ENCODE data around the gene RAB40C.

RAB40C gene

DNA sequence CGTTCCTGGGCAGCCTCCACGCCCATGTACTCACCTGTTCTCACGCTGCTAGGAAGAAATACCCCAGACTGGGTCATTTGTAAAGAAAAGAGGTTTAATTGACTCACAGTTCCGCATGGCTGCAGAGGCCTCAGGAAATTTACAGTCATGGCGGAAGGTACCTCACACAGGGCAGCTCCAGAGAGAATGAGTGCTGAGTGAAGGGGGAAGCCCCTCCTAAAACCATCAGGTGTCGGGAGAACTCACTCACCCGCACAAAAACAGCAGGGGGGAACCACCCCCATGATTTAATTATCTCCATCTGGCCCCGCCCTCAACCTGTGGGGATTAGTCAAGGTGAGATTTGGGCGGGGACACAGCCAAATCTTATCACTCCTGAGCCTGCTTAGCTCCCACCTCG lies 18.2 kb downstream of the RAB40C start:
- in situ Hi-C loops (cut with MboI; ENCODE audit: low sequenced_read_pairs) = no loop called here

DNA sequence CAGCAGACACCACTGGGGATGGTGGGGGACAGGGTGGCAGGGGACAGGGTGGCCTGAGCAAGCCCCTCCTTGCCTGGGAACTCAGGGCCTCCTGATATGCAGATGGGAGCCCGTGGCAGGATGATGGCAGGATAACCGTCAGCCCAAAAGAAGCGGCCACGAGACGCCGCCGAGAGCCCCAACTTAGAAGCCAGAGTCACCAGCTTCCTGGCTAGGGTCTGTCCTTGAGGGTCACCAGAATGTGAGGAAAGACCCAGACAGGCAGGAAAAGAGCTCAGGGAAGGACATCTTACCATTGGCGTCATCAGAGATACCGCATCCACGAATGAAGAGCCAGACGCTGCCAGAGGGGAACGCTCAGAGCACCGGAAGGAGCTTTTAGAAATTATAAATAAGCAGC lies 19.4 kb downstream of the RAB40C start:
- in situ Hi-C loops (cut with MboI; ENCODE audit: low sequenced_read_pairs) = no loop called here

DNA sequence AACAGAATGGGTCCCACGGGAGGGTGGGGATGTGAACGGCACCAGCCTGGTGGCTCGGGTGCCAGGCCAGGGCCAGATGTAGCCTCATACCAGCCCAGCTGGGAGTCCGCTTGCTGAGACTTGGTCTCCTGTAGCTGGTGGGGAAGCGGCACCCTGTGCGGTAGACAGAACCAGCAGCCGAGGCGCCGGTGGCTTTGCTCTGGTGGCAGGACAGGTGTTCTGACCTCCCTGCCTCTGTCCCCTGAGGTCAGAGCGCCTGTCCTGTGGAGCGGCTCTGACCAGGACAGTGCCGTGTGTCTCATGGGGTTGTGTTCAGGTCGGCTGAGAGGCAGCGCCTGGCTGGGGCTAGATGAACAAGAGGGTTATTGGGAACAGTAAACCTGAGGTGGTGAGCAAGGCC lies 20.1 kb downstream of the RAB40C start:
- in situ Hi-C loops (cut with MboI; ENCODE audit: low sequenced_read_pairs) = no loop called here

DNA sequence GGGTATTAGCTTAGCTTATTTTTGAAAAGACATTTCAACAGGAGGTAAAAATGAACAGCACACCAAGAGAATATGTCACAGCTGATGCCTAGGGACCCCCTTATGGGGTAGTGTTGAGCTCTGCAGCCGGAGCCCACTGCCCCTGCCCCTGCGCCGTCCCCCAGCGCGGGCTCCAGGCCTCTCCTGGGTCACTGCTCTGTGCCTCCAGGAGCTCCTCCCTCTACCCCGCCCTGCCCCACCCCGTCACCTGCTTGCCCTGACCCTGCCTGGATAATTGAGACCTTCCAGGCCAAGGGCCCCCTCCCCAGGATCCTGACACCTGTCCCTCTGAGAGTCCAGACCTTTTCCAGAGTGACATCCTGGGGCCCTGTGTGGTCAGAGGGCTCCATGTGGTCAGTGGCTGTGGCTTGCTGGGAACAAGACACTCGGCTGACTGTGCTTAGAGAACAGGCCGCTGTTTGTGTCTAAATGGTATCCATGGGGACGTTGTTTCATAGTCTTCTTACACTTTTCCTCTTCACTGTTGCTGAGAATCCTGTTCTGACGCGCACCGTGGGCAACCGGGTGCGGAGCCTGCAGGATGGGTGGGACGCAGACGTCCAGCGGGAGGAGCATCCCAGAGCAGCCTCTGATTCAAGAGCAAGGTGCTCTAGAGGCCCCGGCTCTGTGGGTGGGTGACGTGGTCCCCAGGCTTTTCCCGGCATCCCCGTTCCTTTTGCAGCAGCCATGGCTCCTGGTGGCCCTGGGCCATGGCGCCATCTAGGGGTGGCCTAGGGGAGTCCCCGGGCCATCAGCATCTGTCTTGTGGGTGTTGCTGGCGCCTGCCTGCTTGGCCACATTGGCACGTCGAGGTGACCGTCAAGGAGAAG lies 20.9 kb downstream of the RAB40C start:
- in situ Hi-C loops (cut with MboI; ENCODE audit: low sequenced_read_pairs) = no loop called here

DNA sequence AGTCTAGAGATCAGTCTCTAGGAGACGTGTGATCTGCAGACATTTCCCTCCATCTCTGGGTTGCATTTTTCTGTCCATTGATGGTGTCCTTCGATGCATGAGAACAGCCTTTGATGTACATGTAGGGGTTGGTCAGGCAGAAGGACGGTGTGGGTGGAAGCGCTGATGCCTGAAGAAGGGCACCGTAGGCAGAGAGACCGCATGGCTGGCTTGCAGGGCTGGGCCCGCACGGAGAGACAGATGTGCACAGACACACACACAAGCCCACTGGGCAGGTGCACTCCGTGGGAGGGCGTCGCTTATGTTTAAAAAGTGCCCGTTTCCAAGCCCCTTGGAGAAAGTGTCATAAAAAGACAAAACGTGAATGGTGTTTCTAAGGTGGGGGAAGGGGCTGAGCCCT lies 25.3 kb downstream of the RAB40C start:
- in situ Hi-C loops (cut with MboI; ENCODE audit: low sequenced_read_pairs) = no loop called here

DNA sequence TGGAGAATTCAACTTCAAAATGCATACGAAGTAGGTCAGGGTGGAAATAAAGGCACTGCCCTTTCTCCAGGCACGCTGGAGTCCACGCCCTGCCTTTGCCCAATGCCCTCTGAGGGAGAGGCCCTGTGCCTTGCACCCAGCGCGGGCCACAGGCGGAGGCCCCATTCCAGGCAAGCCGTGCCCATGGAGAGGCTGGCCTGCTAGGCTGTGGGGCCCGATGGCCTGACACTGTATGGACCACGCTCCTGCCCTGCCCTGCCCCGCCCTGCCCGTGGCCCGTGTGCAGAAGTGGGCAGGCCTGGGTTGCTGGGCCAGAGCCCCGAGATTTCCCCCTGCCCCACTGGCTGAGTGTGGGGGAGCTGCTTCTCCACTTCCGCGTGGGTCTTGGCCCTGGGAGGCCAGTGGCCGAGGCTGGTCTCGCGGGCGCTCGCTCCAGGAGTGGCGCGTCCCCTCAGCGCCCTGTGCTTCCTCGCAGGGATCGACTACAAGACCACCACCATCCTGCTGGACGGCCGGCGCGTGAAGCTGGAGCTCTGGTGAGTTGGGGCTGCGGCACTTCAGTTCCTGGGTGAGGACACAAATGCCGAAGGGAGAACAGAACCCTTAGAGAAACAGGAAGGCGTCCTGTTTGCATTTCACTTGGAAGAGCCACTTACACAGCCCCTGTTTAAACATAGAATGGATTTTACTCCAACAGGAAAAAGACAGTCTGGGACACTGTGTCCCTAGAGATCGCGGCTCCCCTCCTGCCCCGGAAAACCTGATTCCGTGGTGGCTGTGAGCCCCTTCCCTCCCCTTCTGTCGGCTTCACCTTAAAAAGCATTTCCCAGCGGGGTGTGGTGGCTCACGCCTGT lies 27.1 kb downstream of the RAB40C start:
- in situ Hi-C loops (cut with MboI; ENCODE audit: low sequenced_read_pairs) = no loop called here

DNA sequence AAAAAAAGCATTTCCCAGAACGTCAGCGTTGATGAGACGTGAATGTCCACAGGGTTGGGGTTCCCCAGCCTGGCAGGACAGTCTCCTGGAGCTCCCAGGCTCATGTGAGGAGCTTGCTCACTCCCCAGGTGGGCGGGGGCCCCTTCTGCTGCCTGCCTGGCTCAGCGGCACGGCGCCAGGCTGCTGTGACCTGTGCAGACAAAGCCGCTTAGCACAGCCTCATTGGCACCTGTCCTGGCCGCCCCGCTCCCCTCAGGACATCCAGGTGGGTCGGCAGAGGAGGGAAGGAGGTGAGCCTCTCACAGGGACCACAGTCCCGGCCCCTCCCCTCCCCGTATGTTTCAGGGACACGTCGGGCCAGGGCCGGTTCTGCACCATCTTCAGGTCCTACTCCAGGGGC lies 28.0 kb downstream of the RAB40C start:
- in situ Hi-C loops (cut with MboI; ENCODE audit: low sequenced_read_pairs) = no loop called here

DNA sequence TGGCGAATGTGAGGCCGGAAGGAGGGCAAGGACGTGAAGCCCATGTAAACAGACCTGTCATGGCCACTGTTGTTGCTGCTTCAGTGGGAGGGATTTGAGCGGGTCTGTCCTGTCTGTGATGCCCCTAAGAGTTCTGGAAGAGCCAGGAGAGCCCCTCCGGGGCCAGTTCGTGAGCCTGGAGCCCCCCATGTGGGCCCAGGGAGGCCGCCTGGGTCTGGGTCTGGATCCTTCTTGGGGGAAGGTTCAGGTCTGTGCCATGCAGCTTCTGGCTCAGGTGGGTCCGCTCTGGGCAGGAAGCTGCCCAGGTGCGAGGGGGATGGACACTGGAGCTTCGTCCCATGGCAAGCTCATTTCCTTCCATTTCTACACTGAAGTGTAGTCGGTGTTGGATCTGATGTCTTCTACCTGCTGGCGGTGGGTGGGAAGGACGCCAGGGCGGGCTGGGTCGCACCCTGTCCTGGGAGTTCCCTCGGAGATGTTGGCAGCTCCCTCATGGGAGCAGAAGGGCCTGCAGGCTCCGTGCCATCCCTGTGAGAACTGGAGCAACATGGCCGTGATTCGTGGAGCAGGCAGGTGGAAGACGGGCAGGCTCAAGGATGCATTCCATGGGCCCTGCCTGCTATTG lies 29.7 kb downstream of the RAB40C start:
- in situ Hi-C loops (cut with MboI; ENCODE audit: low sequenced_read_pairs) = no loop called here

DNA sequence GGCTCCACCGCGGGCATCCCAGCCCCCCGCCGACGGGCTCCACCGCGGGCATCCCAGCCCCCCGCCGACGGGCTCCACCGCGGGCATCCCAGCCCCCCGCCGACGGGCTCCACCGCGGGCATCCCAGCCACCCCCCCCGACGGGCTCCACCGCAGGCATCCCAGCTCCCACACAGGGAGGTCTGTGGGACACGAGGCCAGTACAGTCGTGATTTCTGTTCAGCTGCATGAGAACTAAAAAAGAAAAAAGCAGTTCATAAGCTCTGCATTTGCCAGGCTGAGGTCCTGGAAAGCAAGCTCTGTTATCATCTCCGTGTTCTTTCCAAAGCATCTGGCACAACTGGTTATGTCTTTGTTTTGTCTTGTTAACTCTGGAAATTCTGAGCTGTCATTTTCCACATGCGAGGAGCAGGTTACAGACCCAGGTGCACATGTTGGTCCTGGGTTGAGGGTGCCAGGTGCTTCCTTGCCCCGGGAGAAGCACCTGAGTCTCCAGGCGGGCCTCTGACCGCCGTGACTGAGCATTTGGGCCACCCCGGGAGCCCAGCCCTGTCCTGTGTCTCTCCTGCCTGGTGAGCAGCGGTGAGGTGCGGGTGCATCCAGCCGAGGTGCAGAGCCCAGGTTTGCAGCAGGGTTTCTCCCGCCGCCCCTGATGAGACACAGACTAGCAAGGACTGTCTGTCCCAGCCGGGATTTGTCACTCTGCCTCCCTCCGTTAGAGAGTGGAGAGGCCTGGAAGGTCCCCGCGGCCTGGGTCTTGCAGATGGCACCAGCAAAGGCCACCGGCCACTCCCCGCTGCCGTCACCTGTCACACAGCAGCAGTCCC lies 31.0 kb downstream of the RAB40C start:
- in situ Hi-C loops (cut with MboI; ENCODE audit: low sequenced_read_pairs) = no loop called here

DNA sequence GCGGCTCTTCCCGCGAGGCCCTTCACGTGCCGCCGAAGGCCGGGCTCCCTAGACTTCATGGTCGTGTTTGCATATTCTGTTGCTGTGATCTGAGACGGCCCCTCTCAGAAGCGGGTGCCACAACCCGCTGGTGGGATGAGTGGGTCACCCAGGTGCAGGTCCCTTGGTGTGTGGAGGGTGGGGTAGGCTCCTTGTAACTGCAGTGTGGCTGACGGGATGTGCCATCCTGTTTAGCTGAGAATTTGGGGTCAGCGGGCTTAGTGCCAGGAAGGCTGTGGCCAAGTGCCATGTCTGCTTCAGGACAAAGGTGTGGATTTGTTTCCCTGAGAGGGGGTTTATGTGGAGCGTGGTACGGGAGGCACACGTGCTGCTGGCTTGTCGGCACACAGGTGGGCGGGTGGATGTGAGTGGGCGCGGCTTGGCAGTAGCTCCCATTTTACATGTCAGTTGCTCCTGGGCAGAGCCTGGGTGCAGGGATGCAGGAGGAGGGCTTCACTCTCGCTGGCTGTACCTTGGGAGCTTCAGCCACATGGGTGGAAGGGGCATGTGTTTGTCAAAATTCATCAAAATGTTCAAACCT lies 31.8 kb downstream of the RAB40C start:
- in situ Hi-C loops (cut with MboI; ENCODE audit: low sequenced_read_pairs) = no loop called here

DNA sequence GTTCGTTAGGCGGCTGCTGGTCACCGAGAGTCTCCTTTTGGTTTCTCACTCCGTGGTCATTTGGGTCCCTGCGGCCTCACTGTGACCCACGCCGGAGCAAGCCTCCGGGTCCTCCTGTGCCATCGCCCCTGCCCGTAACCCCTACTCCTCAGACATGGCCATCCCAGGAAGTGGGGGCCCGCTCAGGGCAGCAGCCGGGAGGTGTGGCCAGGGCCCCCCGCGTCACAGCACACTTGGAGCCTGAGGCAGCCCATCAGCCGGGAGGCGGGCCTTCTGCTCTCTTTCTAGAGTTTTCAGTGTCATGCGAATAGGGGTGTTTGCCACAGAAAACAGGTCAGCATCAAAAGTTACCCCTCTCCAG lies 33.0 kb downstream of the RAB40C start:
- in situ Hi-C loops (cut with MboI; ENCODE audit: low sequenced_read_pairs) = no loop called here

DNA sequence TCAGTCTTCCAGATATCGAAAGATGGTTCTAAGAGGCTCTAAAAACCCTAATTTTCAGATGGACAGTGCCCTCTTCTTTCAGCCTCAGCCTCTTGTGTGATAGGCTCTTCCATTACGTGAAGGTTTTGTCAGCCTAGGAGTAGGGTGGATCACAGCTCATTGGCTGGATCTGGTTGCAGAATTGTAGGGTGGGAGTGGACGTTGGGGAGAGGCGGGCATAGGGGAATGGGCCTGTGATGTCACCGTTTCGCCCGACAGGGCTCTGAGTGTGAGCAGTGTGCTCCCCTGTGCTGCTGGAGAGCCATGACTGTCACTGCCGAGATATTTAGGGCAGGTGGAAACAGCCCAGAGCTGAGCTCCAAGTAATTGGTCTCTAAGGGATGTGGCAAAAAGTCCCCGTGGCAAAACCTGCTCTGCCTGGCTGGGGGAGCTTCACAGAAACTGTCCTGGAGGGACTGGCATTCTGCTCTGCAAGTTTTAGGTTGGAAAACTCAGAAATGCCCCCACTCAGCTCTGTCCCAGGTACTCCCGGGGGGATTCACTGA lies 34.7 kb downstream of the RAB40C start:
- in situ Hi-C loops (cut with MboI; ENCODE audit: low sequenced_read_pairs) = no loop called here

DNA sequence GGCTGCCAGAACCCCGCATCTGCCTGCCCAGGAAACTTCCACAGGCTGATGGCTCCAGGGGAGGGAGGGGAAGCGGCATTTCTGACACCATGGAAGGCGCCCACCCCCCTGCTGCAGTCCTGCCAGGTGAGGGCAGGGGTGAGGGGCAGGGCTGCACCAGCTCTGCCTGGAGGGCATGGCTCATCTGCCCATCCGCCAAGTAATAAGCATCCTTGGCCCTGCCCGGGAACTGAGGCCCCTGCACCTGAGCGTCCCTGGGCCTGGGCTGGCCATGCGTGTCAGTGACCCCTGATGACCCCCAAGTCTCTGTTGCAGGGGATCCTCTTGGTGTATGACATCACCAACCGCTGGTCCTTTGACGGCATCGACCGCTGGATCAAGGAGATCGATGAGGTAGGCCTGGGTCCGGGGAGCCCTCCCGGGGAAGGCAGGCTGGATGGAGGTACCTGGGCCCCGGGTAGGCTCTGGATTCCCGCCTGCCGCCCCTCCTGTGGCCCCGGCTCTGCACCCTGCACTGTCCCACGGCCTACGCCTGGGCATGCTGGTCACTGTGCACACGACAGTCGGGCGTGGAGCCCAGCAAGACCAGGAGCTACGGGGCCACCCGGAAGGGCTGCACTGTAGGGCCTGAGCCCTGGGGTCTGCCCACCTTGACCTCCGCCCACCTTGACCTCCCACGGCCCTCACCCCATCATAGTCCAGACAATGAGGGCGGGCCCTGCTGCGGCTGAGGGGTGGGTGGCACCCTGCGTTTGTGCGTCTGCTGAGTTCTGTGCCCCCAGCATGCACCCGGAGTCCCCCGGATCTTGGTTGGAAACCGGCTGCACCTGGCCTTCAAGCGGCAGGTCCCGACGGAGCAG lies 35.5 kb downstream of the RAB40C start:
- in situ Hi-C loops (cut with MboI; ENCODE audit: low sequenced_read_pairs) = no loop called here

DNA sequence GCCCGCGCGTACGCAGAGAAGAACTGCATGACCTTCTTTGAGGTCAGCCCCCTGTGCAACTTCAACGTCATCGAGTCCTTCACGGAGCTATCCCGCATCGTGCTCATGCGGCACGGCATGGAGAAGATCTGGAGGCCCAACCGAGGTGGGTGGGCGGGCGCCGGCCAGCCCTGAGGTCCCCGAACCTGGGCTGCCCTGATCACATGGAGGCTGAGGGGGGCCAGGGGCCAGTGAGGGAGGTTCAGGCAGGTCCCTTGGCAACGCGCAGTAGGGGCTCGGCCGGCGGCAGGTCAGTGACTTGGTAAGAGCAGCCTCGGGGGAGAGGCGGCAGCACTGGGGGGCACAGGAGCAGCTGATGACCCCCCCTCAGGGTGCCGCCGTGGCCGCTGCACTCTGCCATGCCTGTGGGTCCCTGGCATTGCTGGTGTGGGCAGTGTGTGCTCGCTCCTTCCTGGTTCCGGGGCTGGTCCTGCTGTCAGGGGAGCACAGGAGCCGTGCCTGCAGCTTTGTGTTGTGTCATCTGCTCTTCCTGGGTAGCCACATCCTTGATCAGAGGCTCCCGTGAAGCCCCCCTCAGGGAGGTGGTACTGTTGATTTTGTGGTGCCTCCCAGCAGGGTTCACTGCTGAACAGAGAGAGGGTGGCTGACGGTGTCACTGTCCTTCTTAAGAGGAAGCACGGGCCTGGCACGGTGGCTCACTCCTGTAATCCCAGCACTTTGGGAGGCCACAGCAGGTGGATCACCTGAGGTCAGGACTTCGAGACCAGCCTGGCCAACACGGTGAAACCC lies 36.3 kb downstream of the RAB40C start:
- in situ Hi-C loops (cut with MboI; ENCODE audit: low sequenced_read_pairs) = no loop called here

DNA sequence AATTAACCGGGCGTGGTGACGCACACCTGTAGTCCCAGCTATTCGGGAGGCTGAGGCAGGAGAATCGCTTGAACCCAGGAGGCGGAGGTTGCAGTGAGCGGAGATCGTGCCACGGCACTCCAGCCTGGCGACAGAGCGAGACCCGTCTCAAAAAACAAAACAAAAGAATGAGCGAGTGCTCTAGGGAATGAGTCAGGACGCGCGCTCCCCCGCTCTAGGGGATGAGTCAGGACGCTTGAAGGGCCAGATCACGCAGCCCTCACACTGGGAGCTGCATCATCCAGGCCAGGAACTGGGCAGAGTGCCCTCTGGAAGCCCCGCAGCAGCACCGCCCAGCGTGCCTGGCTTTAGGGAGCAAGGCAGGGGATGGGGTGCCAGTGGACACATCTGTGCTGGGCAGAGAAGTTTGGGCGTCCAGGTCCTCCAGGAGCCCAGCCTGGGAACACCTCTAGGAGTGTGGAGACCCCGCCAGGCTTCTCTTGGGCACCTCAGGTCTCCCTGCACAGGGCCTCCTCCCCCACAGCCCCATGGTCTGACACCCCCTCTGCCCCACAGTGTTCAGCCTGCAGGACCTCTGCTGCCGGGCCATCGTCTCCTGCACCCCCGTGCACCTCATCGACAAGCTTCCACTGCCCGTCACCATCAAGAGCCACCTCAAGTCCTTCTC lies 37.1 kb downstream of the RAB40C start:
- in situ Hi-C loops (cut with MboI; ENCODE audit: low sequenced_read_pairs) = no loop called here

DNA sequence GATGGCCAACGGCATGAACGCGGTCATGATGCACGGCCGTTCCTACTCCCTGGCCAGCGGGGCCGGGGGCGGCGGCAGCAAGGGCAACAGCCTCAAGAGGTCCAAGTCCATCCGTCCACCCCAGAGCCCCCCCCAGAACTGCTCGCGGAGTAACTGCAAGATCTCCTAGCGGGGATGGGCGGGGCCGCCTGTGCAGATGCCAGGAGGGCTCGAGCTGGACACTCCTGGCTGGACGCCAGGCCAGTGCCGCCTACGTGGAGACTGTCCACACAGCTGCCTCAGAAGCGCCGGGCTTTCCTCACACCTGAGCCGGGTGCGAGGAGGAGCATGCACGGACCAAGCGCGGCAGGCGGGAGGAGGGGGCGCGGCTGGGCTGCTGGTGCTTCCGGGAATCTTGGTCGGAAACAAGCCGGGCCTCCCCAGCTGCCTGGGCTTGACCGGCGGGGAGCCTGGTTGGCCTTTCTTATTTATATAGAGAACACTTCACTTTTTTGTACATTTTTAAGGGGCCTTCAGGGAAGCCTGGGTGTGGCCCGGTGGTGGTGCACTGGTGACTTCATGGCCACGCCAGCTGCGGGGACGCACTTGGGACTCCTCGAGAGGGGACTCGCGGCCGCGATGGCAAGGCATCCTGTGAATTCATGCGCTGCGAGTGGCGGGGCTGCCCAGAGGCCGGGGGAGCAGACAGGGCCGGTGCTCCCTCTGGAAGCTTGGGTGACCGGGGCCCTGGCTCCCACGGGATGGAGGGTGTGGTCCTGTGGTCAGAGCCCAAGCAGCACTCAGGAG lies 37.8 kb downstream of the RAB40C start:
- in situ Hi-C loops (cut with MboI; ENCODE audit: low sequenced_read_pairs) = no loop called here
